GM21576 (cell line): Measurements from ENCODE around the gene RAPGEF4.

Source experiments
- ATAC-seq: cut with Tn5 transposase; IDR thresholded peaks from one replicate; pipeline ENCODE4 v1.9.1; 2021; ENCODE audit warnings: mild to moderate bottlenecking, moderate library complexity; ENCODE audit not compliant: unreplicated experiment

RAPGEF4 gene

DNA sequence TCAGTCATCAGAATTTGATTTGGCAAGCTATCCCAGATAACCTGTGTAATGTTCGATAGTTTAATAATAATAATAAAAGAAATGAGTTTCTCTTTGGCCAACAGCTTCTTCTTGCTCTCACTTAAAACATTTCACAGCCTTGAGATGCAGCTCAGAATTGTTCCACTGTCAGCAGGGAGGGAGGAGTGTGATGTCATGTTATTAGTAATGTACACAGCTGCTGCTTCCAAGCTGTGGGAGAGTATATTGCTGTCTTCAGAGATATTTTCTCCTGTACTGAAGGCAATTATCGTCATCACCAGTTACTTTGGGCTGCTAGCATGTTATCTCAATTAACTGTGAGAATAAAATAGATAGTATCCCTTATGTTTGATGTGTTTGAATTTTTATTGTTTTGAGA is 193.1 kb downstream of the RAPGEF4 start:
- ATAC-seq = no peak

GRCh38 chr2:172929644-172930043 is 194.0 kb downstream of the RAPGEF4 start:
- ATAC-seq = no peak

- no peak for ATAC-seq
Observed at GRCh38 chr2:172930871-172931255, 195.2 kb downstream of the RAPGEF4 start.

- no peak for ATAC-seq
Observed at GRCh38 chr2:172931256-172931894, 195.7 kb downstream of the RAPGEF4 start.

GRCh38 chr2:172931918-172932520 is 196.4 kb downstream of the RAPGEF4 start:
- no peak for ATAC-seq

- no peak for ATAC-seq
Observed at GRCh38 chr2:172937884-172938712, 202.5 kb downstream of the RAPGEF4 start.

- no peak for ATAC-seq
Observed at GRCh38 chr2:172938713-172939375, 203.2 kb downstream of the RAPGEF4 start.

DNA sequence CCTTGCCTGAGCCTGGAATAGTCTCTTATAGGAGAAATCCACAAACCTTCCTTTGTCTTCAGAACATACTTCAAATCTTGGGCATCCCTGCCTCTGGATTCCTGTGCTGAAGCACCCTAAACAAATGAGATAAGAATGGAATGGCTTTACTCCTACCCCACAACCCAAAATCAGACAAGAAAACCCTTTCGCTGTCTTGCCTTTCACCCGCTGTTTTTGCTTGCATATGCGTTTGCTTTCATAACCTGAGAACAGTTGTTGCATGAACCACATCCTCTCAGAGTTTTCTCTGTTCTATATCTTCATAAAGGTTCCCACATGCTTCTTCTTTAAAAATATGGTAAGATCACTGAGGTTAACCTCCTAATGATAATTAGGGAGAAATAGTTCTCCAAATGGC is 207.9 kb downstream of the RAPGEF4 start:
- ATAC-seq = no peak

GRCh38 chr2:172944022-172944793 is 208.6 kb downstream of the RAPGEF4 start:
- ATAC-seq = no peak

- no peak for ATAC-seq
Observed at GRCh38 chr2:172944794-172945509, 209.3 kb downstream of the RAPGEF4 start.

DNA sequence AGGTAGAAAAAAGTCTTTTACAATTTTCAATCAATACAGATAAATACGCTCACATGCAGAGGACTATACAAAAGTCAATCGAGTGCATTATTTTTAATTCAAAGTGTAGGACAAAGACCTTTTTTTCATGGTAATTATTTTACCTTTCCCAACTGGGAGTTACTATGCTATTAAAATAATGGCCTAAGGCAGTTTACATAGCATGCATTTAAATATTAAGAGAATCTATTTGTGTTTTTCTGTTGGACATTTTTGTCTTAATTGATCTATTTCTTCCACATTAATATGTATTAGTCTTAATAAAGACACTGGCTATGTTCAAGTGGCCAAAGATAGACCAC is 209.8 kb downstream of the RAPGEF4 start:
- no peak for ATAC-seq

GRCh38 chr2:172947461-172948153 is 212.0 kb downstream of the RAPGEF4 start:
- ATAC-seq = no peak

DNA sequence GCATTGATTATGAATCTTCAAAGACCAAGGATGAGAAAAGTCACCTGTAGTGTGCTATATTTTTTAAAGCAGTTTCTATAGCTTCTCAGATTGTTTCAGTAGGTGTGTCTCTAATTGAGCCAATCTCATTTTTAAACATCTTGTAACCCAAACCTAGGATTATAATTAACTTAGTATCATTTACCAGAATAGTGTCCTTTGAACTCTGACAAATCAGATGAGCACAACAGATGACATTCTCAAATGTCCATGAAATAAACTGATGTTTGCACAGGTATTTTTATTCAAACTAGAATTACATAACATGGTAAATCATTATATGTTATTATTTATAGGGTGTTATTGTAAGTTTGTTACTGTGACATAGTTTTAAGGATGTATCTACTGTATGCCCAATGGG is 213.9 kb downstream of the RAPGEF4 start:
- ATAC-seq = no peak

- no peak for ATAC-seq
Observed at GRCh38 chr2:172950565-172950964, 214.9 kb downstream of the RAPGEF4 start.

DNA sequence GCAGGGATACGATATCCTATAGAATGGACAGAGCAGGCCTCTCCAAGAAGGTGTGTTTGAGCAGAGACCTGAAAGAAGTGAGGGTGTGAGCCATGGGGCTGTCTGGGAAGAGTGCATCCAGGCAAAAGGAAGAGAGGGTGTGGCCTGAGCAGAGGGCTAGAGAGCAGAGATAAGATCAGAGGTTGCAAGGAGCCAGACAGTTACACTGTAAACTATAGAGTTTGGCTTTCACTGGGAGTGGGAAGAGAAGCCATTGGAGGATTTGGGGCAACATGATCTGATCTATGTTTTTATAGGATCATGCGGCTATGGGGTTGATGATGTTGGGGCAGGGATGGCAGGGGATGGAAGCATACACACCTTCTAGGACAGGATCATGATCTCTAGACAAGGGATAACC is 215.9 kb downstream of the RAPGEF4 start:
- ATAC-seq = no peak

- ATAC-seq = no peak
Observed at GRCh38 chr2:172953411-172953810, 217.8 kb downstream of the RAPGEF4 start.

GRCh38 chr2:172953970-172954852 is 218.6 kb downstream of the RAPGEF4 start:
- ATAC-seq = no peak

DNA sequence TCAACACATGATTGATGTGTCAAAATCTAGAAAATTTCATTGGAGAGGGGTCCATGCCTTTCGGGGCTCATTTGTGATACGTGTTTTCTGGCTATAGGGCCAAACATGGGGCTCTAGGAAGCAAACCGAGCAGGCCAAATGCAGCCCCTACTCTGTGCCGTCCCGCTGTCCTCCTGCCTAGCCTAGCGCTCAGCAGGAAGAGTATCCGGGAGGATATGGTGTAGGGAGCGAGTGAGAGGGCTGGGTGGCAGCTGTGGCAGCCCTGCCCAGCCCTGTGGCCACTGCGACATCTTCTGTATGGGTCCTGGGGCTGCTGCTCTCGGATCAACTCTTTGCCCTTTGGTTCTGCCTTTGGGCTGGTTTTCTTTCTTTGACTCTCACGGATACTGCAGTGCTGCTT is 219.9 kb downstream of the RAPGEF4 start:
- no peak for ATAC-seq

DNA sequence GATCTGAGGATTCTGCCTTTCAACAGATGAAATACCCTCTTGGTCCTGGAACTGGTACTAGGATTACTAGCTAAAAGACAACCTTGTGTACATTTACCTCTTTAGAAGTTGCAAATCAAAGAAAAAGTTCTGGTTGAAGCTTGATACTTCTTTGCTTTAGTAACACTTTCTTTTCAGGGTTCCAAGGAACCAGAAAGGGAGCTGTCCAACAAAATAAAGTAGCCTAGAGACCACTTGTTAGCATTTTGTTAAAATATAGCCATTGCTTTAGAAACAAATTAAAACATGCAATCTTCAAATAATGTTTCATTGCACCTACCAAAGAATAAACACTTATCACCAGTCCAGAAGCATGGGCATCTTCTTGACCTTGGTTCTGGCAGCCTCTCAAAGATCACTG is 222.1 kb downstream of the RAPGEF4 start:
- no peak for ATAC-seq
